Small intestine (tissue), 7 donors: ENCODE results near the gene CORO7. TPM values are rescaled to one million over a fixed set of nuclear protein-coding genes. Genes with fewer than 3 reads are reported as not detected.

Source experiments
- DNase-seq, 2 donors: peaks; one replicate each; pipeline versions ENCODE4 v3.0.0 to v3.0.0-alpha.2; 2013
- FAIRE-seq: peaks from 2 replicates; lab custom pipeline; 2012; peaks lifted over from hg19 to GRCh38; lab: Jason Lieb, UNC
- H3K27ac ChIP-seq, 3 donors: one replicate each; pipeline ENCODE4 v1.5.1; 2013; ENCODE audit warnings: low read length in 2 of 3, mild to moderate bottlenecking in 2 of 3, control low read depth in 1 of 3, inconsistent platforms in 1 of 3, low read depth in 1 of 3, moderate library complexity in 1 of 3
- H3K27me3 ChIP-seq, 3 donors: one replicate each; pipeline ENCODE4 v1.6.1; 2013; ENCODE audit warnings: low read length in 3 of 3, inconsistent platforms in 1 of 3; ENCODE audit not compliant: control insufficient read depth in 3 of 3, insufficient read depth in 3 of 3
- H3K36me3 ChIP-seq, 3 donors: one replicate each; pipeline ENCODE4 v1.6.1; 2013; ENCODE audit warnings: low read length in 3 of 3, inconsistent platforms in 1 of 3, low read depth in 1 of 3, mild to moderate bottlenecking in 1 of 3, moderate library complexity in 1 of 3; ENCODE audit not compliant: control insufficient read depth in 3 of 3, insufficient read depth in 2 of 3
- H3K4me1 ChIP-seq, 3 donors: one replicate each; pipeline ENCODE4 v1.6.1; 2013; ENCODE audit warnings: low read length in 2 of 3, inconsistent platforms in 1 of 3, low read depth in 1 of 3, mild to moderate bottlenecking in 1 of 3, moderate library complexity in 1 of 3; ENCODE audit not compliant: control insufficient read depth in 3 of 3, insufficient read depth in 2 of 3
- H3K4me3 ChIP-seq, 3 donors: one replicate each; pipeline ENCODE4 v1.5.1; 2013; ENCODE audit warnings: low read length in 3 of 3, control low read depth in 1 of 3, inconsistent platforms in 1 of 3, low read depth in 1 of 3, mild to moderate bottlenecking in 1 of 3, moderate library complexity in 1 of 3
- H3K9me3 ChIP-seq, 2 donors: one replicate each; pipeline ENCODE4 v1.6.1; 2013; ENCODE audit warnings: low read depth in 1 of 2, low read length in 1 of 2; ENCODE audit not compliant: control insufficient read depth in 2 of 2, insufficient read depth in 1 of 2
- WGBS, 3 donors: extraction: QIAGEN DNeasy Blood & Tissue Kit; methylation state at CpG; one replicate each; pipeline ENCODE4 v1.1.7; 2013; 5-methylcytosine and 5-hydroxymethylcytosine counted together
- polyA plus RNA-seq, 4 donors: library from polyadenylated mRNA; stranded (reverse) in 3 of 4; unstranded in 1 of 4; fragments of 200-250 nt in 3 of 4; fragments of 120-200 nt in 1 of 4; gene quantifications; one replicate each; pipeline versions ENCODE4 v1.2.1 to v1.2.3, GENCODE V29; 2013
- donor health status: healthy with polysubstance abuse.
- donor health status: control.
- donor health status: control.
- donor health status: Bipolar disorder and iron deficiency.
- donor health status: healthy.

CORO7 gene
- polyA plus RNA-seq, 4 donors: 27.3 to 49.2 (median 41.6) TPM

DNA sequence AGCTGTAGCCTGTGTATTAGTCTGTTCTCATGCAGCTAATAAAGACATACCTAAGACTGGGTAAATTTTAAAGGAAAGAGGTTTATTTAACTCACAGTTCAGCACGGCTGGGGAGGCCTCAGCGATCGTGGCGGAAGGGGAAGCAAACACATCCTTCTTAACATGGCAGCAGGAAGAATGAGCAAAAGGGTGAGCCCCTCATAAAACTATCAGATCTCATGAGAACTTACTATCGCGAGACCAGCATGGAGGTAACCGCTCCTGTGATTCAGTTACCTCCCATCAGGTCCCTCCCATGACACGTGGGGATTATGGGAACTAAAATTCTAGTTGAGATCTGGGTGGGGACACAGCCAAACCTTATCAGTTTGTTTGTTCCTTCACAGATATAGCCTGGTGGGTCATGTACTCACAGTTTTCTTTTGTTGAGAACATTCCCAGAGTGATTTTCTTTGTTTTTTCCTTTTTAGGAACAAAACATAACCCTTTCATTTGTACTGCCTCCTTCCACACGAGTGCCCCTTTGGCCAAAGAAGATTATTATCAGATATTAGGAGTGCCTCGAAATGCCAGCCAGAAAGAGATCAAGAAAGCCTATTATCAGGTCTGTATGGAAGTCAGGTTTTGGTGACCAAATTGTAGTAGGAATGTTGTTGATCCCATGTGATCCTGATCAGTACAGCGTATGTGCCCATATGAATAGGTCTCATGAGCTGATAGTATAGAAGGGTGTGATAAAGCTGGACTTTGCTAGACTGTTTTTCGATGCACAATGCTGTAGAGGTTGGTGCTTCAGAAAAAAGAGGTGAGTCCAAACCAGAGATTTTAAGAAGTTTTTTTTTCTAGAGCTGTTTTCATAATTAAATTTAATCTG lies 17.8 kb upstream of the CORO7 start:
- H3K9me3 ChIP-seq: no peaks in the 10 kb centered on the region
- no peak overlapping the region for H3K4me3 ChIP-seq
- no peak overlapping the region for H3K27ac ChIP-seq
- H3K36me3 ChIP-seq: peaks cover 5 to 66% (median 10%) of the 10 kb centered on the region in 3 donors
- DNase-seq (no peak), FAIRE-seq (no peak)
- no peaks in the 10 kb centered on the region for H3K4me1 ChIP-seq
- 83 to 85% (median 85%) methylated on average over 12 of the region's 12 CpGs for WGBS, 3 donors
- no peaks in the 10 kb centered on the region for H3K27me3 ChIP-seq

DNA sequence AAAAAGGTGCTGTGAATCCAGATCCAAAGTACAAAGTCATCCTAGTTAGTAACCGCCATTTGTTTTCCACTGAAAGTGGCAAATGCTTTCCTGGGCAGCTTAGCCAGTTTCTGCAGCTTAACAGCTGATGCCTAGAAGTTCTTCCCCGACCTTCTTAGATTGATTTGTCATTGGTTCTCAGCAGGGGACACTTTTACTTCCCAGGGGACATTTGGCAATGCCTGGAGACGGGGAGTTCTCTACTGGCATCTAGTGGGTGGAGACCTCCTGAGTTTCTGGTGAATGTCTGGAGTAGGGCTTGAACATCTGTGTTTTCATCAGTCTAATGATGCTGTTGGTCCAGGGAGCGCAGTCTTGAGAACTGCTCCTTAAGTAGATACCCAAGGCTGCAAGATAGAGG lies 16.8 kb upstream of the CORO7 start:
- Histone ChIP-seq H3K27ac (no peak overlapping the region), H3K9me3 (no peaks in the 10 kb centered on the region), H3K27me3 (no peaks in the 10 kb centered on the region), H3K4me1 (no peaks in the 10 kb centered on the region), H3K36me3 (peaks cover 5 to 68% (median 10%) of the 10 kb centered on the region in 3 donors), H3K4me3 (no peak overlapping the region)
- DNase-seq (no peak), FAIRE-seq (no peak)
- 89 to 90% (median 90%) methylated on average over 4 of the region's 4 CpGs for WGBS, 3 donors

DNA sequence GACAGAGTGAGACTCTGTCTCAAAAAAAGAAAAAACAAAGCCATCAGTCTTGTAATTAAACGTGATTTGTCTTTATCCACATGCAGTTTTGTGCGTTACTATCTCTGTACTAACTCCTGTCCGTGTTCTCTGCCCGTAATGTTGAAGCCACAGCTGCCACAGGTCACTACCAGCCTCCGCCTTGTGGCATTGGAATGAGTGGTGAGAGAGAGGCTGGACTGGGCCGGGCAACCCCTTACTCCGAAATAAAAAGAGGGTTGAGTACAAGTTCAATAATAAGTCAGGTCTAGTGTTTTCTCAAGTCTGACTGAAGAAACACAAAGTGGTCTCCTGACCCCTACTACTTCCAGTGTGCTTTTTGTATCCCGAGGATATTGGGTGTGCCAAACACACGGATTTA lies 14.6 kb upstream of the CORO7 start:
- H3K27me3 ChIP-seq: no peaks in the 10 kb centered on the region
- no peak overlapping the region for H3K27ac ChIP-seq
- WGBS, 3 donors: 86 to 89% (median 87%) methylated on average over 9 of the region's 9 CpGs
- peaks cover 0 to 10% (median 0%) of the 10 kb centered on the region in 3 donors for H3K4me1 ChIP-seq
- DNase-seq (no peak), FAIRE-seq (no peak)
- no peaks in the 10 kb centered on the region for H3K9me3 ChIP-seq
- H3K4me3 ChIP-seq: no peak overlapping the region
- H3K36me3 ChIP-seq: peaks cover 5 to 53% (median 7%) of the 10 kb centered on the region in 3 donors

DNA sequence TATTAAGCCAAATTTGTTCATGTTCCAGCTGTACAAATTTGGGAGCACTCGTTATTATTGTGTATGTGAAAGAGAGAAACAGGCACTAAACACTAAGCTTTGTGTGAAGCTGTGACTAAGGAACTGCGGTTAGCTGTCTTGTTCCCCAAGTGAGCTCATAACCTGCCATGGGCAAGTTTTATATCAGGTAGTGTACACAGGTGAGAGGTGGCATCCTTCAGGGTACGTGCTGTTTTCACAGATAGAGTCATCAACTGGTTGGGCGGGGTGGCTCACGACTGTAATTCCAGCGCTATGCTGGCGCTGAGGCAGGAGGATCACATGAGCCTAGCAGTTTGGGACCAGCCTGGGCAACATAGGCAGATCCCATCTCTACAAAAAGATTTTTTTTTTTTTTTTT lies 12.1 kb upstream of the CORO7 start:
- 89 to 93% (median 91%) methylated on average over 7 of the region's 7 CpGs for WGBS, 3 donors
- FAIRE-seq: no peak
- H3K36me3 ChIP-seq: peaks cover 0 to 40% (median 7%) of the 10 kb centered on the region in 3 donors
- H3K4me3 ChIP-seq: no peak overlapping the region
- no peaks in the 10 kb centered on the region for H3K9me3 ChIP-seq
- H3K27me3 ChIP-seq: no peaks in the 10 kb centered on the region
- H3K27ac ChIP-seq: no peak overlapping the region
- peaks cover 0 to 13% (median 0%) of the 10 kb centered on the region in 3 donors for H3K4me1 ChIP-seq
- DNase-seq: no peak

DNA sequence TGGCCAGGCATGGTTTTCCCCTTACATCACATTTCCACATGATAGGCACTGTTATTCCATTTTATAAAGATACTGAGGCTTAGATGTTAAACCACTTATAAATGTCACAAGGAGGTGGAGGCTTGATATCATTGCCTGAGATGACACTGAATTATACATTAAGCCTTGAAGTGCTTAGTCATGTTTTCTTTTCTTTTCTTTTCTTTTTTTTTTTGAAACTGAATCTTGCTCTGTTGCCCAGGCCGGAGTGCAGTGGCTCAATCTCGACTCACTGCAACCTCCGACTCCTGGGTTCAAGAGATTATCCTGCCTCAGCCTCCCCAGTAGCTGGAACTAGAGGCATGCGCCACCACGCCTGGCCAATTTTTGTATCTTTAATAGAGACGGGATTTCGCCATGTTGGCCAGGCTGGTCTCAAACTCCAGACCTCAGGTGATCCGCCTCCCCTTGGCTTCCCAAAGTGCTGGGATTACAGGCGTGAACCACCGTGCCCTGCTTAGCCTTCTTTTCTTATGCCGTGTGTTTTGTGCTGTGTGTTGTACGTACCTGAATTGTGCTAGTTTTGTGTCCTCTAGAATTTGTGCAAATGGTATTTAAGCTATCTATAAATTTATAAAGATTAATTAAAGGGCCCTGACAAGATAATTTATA lies 10.5 kb upstream of the CORO7 start:
- H3K4me3 ChIP-seq: peak overlapping the region in 2 of 3 donors; percentile 96 to 99
- no peak for DNase-seq
- 73 to 79% (median 74%) methylated on average over 12 of the region's 12 CpGs for WGBS, 3 donors
- no peak for FAIRE-seq
- peak overlapping the region in 2 of 3 donors; percentile 71 to 100 for H3K27ac ChIP-seq
- H3K4me1 ChIP-seq: peaks cover 0 to 13% (median 0%) of the 10 kb centered on the region in 3 donors
- peaks cover 0 to 29% (median 4%) of the 10 kb centered on the region in 3 donors for H3K36me3 ChIP-seq
- H3K9me3 ChIP-seq: no peaks in the 10 kb centered on the region
- no peaks in the 10 kb centered on the region for H3K27me3 ChIP-seq

DNA sequence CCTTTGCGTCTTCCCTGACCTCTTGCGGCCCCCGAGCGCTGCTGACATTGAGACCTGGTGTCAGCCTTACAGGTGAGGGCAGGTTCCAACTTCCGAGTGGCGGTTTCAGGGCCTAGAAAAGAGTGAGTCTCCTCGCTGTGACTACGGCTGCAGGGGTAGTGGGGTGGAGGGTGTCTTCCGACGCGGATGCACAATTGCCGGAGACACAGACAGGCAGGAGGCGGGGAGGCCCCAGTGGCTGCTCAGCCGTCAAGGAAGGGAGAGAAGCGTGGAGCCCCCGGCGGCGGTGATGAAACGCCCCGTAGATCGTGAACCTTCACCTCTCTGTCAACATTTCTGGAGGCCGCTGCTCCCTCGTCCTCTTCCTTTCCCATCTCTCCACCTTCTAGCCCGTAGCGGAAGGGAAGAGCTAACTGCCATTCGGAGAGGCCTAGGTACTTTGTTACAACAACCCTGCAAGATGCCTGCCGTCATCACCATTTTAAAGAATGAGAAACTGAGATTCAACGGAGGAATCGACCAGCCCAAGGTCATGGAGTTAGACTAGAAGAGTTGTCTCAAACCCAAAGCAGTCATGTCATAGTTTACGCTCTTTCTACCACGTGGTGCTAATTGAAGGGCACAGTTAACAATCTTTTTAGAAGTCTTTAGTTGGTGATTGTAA lies 9.8 kb upstream of the CORO7 start:
- peak in 1 of 2 donors; percentile 43 for DNase-seq
- WGBS, 3 donors: 0 to 2% (median 1%) methylated on average over 31 of the region's 31 CpGs
- H3K27me3 ChIP-seq: no peaks in the 10 kb centered on the region
- no peak for FAIRE-seq
- peak overlapping the region; percentile 71 to 100 (median 96) for H3K27ac ChIP-seq
- peaks cover 0 to 13% (median 0%) of the 10 kb centered on the region in 3 donors for H3K4me1 ChIP-seq
- H3K9me3 ChIP-seq: no peaks in the 10 kb centered on the region
- peak overlapping the region; percentile 76 to 99 (median 96) for H3K4me3 ChIP-seq
- peaks cover 0 to 24% (median 2%) of the 10 kb centered on the region in 3 donors for H3K36me3 ChIP-seq

DNA sequence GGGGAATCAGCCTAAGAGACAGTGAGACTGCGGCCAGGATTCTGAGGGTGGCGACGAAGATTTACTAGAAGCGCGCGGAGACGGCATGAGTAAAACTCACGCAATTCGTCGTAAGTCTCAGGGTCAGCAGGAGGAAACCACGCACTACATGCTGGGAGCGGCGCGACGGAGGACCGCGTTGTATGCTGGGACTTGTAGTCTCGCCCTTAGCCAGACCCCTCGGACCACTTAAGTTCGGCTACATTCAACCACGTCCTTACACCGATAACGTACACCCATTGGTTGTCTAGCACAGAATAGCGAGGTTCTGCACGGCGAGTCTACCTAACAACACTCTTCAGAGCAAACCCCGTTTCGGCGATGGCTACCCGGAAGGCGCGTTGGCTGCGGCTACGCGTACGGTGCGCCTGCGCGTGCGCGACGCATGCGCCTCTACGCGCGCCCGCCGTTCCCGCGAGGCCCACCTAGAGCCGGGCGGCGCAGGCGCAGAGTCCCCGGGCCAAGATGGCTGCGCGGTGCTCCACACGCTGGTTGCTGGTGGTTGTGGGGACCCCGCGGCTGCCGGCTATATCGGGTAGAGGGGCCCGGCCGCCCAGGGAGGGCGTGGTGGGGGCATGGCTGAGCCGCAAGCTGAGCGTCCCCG lies 9.1 kb upstream of the CORO7 start, which contains the start of gene DNAJA3:
TSS of gene DNAJA3 (plus strand) at position 491 of the 643 bp plus-strand sequence. CDS start at position 505, 14 bp downstream.
- H3K27ac ChIP-seq: peak within 1 kb of the TSS; percentile 89 to 100 (median 96)
- H3K27me3 ChIP-seq: no peaks in the 10 kb centered on the region
- no peak for FAIRE-seq
- H3K4me3 ChIP-seq: peak within 1 kb of the TSS; percentile 76 to 99 (median 96)
- 0% methylated on average over 65 to 68 of the region's 68 CpGs for WGBS, 3 donors
- peaks cover 0 to 17% (median 0%) of the 10 kb centered on the region in 3 donors for H3K4me1 ChIP-seq
- no peaks in the 10 kb centered on the region for H3K9me3 ChIP-seq
- peak; percentile 94 to 98 for DNase-seq
- peaks cover 0 to 20% (median 2%) of the 10 kb centered on the region in 3 donors for H3K36me3 ChIP-seq
